Left lobe of liver (tissue), 2 donors: ENCODE measurements around the gene PHOSPHO2. TPM values are rescaled to one million over a fixed set of nuclear protein-coding genes. Genes with fewer than 3 reads are reported as not detected.

Experiments used
- ATAC-seq: fragments of 200-7000 bp; cut with Tn5 transposase; one replicate; pipeline ENCODE4 v1.9.1; 2020; ENCODE audit warnings: mild to moderate bottlenecking, moderate library complexity
- DNase-seq: peaks from one replicate; pipeline ENCODE4 v3.0.0-alpha.2; 2020; ENCODE audit warnings: low spot score
- total RNA-seq: library from RNA; stranded (reverse); gene quantifications from one replicate; pipeline ENCODE4 v1.2.1, GENCODE V29; 2021
- donor health status: DM: no; HTN: no; CAD: no; lungs with moderate emphysema.
- donor health status: DM: no; HTN: yes; CAD: no.

Gene PHOSPHO2
- total RNA-seq, 1 donor from 2014 or later: 2.1 TPM

DNA sequence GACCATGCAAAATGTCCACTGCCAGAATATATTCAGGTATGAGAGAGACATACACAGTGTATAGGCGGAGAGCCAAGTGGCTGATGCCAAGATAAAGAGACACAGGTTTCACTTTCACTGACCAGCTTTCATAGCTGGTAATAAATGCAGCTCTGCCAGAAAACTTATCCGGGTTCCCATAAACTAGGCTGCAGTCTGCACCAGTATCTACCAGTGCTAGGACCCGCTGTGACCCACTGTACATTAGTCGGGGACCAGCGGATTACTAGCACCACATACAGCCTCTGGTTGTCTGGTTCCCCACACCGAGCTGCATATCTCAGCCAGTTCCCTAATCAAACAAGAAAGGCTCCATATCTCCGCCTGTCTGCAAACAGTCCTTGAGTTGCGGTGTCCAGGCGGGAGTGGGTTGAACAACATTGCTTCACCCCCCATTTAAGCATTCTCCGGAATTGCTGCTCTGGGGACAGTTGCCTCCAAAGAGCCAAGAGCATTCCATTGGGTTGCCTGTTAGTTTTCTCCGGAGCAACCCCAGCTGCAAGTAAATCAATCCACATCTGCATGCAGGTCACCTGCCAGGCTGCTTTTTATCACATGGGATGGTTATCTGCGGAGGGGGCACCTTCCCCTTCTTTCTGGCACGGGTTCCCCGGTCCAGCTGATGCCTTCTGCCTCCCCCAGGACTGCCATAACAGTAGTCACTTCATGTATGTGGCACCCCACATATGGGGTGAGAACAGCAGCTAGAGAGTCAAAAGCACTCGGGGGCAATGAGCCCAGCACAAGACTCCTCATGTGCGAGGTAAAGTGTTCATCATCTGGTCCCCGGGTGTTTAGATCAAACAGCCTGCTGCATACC is 21.3 kb downstream of the PHOSPHO2 start:
- DNase-seq: peak; percentile 80

DNA sequence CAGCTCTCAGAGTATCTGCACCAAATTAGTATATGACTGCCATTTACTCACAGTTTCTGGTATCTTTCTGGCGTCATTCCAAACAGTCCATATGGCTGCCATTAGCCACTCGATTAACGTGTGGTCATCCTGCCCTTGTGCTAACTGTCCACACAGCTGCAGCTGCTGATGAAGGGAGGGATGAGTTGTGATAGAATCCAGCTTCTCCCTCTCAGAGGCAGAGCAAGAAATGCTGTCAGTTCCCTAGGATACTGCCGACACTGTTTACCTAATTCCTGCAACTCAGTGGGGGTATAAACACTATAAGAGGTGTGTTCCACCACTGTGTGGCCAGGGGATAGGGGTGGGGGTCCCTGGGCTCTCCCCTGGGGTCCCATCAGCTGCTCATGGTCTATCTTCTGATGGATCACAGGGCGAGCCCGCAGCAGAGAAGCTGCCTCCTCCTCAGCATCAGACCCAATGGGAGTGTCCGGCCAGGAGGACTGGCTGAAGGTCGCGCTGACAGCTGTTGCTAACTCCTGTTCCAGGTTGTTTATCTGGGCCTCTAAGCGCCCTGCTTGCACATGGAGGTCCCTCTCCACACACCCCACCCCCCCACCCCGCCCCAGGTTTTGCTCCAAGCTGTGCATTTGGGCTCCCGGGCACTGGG is 22.1 kb downstream of the PHOSPHO2 start:
- DNase-seq (no peak), ATAC-seq (peak; percentile 46)

More for the DNA sequence above, 21.3 kb downstream of the PHOSPHO2 start:
- ATAC-seq: peak; percentile 86

DNA sequence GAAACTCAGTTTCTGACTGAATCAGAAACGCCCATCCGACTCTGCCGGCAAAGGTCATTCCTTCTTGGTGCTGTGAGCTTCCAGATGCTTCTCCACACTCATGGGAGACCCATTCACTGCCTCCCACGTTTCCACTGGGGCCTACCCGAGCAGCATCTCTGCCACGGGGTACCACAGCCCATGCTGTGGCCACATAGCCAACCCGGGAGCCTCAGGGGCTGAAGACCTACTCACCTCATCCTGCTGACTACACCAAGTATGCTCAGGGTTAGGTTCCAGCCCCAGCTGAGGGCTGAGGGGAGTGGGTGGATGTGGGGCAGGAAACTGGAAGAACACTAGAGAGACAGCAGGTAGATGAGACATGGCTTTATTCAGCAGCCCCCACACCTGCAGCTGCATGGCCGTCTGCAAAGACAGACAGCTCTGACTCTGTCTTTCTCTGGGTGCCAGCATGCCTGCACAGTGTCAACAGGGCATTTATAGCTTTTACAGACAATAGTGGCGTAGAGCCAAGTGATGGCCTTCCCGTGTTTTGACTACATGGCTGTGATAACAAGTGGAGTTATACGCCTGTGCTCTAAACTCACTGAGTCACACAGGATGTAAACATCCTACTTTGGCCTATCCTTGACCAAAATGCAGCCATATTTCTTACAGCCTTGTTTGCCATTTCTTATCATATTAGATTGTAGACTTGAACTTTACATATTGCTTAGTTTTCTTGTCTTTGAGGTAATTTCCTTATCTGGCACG is 22.8 kb downstream of the PHOSPHO2 start:
- DNase-seq (no peak), ATAC-seq (no peak)

DNA sequence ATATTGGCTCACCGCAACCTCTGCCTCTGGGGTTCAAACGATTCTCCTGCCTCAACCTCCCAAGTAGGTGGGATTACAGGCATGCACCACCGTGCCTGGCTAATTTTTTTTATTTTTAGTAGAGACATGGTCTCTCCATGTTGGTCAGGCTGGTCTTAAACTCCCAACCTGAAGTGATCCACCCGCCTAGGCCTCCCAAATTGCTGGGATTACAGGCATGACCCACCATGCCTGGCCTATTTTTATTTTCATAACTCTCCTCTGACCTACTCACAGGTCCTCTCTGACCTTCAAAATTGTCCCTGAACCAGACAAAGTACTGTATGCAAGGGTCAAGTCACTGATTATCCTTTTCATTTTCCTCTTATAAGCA is 23.4 kb downstream of the PHOSPHO2 start:
- ATAC-seq (no peak), DNase-seq (no peak)

DNA sequence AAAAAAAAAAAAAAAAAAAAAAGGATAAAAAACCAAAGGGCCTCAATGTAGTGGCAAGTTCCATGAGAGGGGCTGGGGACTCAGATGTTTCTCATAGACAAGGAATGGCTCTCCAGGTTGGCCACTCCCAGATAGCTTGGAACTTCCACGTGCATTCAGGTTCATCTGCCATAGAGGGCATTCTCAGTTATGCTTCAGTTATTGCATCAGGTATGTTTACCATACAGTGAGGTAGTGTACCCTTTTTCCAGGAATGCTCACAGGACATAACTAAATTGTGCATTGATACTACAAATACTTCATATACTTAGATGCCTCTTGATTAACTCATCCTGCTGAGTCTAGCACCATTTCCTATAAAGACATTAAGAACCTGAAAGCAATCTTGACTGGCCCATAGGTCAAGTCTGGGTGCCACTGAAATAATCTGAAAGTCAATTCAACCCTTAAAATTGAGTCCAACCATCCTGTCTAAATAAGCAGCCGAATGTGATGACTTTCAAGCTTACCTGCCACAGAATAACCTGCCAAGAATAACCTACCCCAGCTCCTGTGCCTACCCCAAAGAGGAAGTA is 24.7 kb downstream of the PHOSPHO2 start:
- DNase-seq (no peak), ATAC-seq (no peak)

DNA sequence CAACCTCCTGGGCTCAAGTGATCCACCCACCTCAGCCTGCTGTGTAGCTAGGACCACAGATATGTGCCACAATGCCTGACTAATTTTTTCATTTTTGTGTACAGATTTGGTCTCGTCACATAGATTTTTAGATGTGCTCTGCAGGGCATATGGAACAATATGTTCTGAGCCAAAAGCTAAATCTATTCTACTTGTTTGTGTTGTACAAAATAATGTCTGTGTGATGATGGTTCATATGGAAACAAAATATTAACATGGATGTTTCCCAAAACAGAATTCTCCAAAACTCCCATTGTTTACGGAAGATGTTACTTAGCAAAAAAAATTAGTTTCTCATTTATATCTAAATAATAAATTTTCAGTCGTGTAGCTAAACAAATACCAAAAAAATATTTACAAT is 26.7 kb downstream of the PHOSPHO2 start:
- ATAC-seq: no peak
- no peak for DNase-seq

DNA sequence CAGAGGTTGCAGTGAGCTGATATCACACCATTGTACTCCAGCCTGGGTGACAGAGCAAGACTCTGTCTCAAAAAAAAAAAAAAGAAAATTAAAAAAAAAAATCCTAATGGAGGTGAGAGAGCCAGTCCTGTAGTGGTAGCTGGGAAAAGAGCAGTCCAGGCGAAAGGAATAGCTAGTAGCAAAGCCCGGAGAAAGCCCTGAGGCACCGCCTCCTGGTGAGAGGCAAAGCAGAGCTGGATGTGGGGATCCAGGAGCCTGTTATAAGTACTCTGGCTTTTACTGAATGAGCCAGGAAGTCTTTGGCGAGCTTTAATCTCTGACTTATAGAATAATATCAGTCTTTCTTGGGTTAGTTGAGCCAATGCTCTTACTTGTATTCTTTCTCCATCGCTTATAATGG is 32.8 kb downstream of the PHOSPHO2 start:
- ATAC-seq: no peak
- no peak for DNase-seq

DNA sequence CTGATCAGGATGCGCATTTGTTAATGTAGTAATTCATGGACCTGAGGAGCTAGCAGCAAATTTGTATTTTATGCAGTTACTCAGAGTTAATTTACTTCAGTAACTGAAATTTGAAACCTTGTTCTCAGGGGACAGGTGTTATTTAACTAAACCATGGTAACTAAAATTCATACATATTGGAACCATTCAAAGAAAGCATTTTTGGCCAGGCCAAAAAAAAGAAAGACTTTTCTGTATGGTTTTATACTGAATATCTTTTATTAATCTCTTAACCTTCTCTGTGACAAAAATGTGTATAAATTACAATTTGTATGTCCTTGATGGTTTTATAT is 35.0 kb downstream of the PHOSPHO2 start:
- ATAC-seq (no peak), DNase-seq (no peak)

DNA sequence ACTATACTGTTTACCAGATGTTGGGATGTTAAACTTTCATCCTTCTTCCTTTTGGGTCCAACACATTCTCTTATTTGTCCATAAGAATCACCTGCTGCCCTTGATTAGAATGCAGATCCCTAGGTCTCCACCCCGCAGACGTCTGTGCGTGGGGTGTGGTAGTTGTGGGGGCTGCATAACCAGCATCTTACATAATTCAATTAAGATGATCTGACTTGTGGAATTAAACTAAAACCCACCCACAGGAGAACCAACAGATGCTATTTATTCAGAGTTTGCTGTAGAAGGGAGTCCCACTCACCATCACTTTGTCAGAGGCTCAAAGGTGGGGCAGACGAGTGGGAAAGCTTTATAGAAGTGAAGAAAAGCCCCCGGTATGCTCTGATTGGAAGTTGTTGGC is 37.8 kb downstream of the PHOSPHO2 start:
- no peak for ATAC-seq
- no peak for DNase-seq

DNA sequence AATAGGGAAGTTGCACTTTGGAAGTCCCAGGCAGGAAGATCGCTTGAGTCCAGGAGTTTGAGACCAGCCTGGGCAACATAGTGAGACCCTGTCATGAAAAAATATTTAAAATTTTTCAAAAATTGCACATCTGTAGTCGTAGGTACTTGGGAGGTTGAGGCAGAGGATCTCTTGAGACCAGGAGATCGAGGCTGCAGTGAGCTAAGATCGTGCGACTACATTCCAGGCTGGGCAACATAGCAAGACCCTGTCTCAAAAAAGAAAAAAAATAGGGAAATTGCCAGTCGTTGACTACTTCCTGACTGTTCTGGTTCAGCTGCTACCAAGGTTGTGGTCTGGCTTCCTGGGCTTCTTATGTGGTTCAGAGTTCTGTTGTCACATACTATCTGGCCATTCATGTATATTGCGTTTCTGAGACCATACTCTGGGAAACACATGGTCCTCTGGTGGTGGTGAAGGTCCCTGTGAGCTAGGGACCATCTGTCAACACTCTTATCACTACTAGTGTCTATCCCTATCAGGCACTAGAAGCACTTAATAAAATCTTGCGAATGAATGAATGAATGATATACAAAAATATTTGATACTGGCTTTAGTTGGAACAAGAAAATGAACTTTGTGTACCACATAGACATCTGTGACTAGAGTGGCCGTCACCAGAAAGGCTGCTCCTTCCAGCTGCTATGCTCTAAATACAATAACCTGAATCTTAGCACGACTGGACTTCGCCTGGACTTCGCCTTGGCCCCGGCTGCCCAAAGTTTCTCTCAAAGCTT is 38.5 kb downstream of the PHOSPHO2 start:
- ATAC-seq (peak; percentile 48), DNase-seq (no peak)

DNA sequence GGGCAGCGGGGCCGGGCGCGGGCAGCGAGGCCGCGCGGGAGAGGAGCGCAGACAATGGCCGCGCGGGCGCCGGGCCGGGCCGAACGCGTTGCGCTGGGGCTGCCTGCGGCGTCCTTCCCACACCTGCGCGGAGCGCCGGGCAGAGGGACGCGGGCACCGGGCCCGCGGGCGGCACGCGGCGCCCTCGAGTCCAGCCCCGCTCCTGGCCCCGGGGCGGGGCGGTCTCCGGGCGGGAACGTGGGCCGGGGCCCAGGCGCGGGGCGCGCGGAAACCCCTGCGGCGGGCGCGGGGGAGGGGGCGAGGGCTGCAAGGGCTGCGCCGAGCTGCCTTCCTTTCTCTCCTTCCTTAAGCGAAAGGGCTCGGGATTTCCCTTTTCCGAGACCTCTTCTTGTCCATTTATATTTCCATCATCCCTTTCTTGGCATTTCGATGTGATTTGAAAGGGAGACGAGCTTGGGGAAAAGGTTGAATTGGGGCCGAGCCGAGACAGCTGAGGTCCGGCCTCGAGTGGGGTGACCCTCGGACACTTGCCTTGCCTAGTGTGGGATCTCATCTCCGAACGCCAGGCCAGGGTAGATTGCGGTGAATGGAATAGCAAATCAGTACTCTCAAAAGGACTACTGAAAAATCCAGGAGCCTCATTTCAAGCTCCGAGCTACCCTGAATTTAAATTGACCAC is 40.0 kb downstream of the PHOSPHO2 start:
- DNase-seq (peak; percentile 74), ATAC-seq (peak; percentile 85)

DNA sequence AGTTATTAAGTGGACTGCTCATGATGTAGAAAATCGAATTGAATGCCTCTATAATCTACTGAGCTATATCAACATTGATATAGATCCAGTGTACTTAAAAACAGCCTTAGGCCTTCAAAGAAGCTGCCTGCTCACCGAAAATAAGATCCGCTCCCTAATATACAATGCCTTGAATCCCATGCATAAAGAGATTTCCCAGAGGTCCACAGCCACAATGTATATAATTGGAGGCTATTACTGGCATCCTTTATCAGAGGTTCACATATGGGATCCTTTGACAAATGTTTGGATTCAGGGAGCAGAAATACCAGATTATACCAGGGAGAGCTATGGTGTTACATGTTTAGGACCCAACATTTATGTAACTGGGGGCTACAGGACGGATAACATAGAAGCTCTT is 41.4 kb downstream of the PHOSPHO2 start:
- no peak for DNase-seq
- no peak for ATAC-seq

DNA sequence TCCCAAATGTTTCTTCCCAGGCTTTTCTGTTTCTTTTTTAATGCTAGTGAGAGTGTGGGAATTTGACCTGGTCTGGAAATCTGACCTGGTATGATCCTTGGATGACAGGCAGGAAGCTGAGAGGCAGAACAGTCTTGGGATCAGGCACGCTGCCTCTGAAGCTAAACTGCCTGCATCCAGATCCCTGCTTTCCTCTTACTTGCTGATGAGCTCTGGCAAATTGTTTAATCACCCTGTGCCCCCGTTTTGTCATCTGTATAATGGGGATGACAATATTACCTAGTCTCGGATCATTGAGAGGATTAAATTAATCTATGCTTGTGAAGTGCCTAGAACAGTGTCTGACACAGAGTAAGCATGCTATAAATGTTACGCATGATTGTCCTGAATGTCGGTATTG is 42.6 kb downstream of the PHOSPHO2 start:
- ATAC-seq (no peak), DNase-seq (no peak)

DNA sequence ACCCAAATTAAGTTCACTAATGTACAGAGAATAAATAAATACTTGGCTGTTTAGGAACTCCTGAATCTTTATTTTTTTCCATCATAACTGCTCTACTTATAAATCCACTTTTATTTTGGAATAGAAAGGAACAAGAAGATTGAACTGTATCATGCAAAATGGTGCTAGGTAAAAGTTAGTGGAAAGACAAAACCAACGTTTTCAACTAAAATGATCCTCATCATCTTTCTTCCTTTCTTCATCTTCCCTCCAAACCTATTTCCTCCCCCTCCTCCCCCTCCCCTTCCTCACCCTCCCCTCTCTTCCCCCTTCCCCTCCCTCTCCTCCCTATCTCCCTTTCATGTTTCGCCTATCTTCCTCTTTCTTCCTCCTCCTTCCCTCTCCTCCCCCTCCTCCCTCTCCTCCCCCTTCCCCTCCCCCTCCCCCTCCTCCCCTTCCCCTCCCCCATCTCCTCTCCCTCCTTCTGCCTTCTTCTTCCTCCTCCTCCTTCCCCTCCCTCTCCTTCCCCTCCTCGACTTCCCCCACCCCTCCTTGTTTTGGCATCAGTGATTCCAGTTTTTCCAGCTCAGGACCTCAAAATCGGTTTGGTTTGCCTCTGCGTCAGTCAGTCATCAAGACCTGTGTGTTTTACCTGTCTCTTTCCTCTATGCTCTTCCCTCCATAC is 44.4 kb downstream of the PHOSPHO2 start:
- ATAC-seq (no peak), DNase-seq (no peak)

DNA sequence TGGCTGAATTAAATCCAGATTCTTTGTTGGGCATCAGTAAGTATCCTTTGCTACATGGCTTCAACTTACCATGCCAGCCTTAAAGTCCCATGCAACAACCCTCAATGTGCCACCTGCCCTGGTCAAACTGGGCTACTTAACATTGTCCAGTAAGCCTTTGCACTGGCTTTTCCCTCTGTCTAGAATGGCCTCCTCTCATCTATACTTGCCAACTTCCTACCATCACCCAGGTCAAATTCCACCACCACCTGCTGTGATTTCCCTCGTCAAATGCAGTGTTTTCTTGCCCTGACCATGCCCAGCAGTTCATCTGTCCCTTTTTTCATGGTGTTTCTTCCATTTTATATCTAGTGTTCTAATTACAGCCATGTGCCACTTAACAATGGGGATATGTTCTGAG is 45.1 kb downstream of the PHOSPHO2 start:
- peak; percentile 74 for ATAC-seq
- DNase-seq: no peak

DNA sequence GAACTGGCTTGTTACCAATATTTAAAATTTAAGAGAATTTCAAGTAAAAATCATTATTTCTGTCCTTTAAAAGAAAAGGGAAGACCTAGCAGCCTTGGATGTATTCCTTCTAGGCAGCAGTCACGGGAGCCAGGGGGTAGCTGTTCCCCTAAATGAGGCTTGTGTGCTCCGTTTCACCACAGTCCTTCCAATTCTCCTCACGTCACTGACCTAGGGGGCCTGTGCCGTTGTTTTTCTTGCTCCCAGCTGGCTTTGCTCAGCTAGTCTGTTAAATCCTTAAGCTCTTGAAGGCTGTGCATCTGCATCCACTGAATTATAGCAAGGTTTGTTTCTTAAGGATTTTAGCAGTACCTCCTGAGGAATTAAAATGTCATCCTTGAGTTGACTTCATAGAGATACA is 49.3 kb downstream of the PHOSPHO2 start:
- DNase-seq (no peak), ATAC-seq (no peak)

DNA sequence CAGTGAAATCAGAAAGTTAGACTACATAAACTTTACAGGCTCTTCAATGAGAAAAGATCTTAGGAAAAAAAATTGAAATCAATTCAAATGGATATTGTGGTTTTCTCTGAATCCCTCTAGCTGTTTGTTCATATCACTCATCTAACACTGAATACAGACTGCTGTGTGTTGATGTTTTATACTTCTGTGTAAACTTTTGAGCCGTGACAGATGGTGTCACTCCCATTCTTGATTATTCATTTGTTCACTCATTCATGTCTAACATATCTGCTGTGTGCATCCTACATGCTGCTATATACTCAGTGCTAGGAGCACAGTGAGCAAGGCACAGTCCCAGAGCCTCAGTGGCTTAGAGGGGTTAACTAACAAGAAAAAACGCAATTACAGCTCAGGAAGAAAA is 52.0 kb downstream of the PHOSPHO2 start:
- ATAC-seq (no peak), DNase-seq (no peak)

DNA sequence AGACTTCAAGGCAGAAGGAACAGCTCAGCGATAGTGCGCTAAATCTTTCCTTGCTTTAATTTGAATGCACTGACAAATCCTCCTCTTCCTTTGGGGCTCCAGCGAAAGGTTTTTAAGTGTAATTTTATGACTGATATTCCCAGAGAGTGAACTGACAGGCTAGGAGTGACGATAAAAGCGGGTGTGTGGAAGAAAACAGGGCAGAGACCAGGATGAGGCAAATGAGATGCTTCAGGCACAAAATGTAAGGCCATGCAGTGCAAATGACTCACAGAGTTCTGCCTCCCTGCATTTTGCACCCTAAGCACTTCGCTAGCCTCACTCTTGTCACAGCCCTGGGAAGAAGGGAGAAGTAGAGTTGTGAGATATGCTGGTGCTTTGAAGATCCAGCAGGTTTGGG is 54.0 kb downstream of the PHOSPHO2 start:
- DNase-seq (no peak), ATAC-seq (no peak)
